CD4-positive, alpha-beta T cell treated with Interleukin-6 at 100 ng/mL for 8 hours (primary cell): ENCODE results near the gene AGAP2.

Source experiments
- DNase-seq: peaks from one replicate; pipeline ENCODE4 v3.0.0-alpha.2; 2020; ENCODE audit warnings: mixed read lengths, low spot score

AGAP2 gene

DNA sequence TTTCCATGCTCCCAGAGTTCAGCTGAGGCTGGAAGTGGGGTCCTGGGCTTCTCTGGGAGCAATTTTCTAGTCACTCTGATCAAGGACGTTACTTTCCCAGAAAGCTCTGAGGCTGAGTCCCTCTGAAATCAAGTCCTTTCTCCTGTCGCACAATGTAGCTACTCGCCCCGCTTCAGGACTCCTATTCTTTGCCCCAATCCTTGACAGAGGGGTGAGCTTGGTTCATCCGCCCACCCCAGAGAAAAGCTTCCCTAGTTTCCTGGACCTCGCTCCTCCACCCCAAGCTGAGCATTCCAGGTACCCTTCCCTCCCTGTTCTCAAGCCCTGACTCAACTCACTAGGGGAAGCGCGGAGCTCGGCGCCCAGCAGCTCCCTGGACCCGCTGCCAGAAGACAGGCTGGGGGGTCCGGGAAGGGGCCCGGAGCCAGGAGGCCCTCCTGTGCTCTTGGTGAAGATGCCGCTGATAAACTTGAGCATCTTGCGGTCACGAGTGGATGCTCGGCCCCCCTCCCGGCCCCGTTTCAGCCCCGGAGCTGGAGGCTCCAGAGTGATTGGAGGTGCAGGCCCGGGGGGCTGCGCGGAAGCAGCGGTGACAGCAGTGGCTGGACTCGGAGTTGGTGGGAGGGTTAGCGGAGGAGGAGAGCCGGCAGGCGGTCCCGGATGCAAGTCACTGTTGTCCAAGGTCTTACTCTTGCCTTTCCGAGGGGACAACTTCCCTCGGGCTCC is 1.6 kb downstream of the AGAP2 start:
- no peak for DNase-seq

- no peak for DNase-seq
These were observed 2.4 kb downstream of the AGAP2 start for GRCh38 chr12:57735952-57736740.

DNA sequence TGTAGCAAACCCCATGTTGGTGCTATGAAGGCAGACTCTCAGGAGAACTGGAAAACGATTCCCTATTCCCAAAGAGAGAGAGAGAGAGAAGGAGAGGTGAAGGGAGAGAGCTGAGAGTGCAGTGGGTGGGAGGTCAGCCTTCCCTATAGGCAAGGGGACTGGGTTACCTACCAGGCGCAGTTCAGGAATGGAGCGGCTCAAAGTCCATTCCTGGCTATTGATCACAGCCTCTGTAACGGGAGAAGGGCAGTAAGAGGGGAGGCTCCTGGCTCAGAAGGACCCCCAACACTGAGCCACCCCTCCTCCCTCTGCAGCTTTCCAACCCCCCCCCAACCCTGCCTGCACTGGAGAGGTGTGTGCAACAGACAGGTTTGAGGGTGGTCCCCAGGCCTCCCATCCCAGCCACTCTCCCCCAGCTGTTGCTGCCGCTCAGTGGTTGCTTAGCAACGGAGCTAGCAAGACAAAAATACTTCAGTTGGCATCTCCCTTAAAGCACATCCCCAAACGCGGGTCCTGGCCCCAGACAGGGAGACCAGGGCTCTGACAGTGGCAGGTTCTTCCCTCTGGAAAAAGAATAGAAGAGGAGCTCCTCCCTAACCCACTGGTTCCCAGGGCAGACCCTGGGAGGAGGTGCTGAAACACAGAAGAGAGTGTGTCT is 3.2 kb downstream of the AGAP2 start:
- DNase-seq = no peak

- DNase-seq = no peak
These were observed 4.0 kb downstream of the AGAP2 start for GRCh38 chr12:57734591-57734990.

DNA sequence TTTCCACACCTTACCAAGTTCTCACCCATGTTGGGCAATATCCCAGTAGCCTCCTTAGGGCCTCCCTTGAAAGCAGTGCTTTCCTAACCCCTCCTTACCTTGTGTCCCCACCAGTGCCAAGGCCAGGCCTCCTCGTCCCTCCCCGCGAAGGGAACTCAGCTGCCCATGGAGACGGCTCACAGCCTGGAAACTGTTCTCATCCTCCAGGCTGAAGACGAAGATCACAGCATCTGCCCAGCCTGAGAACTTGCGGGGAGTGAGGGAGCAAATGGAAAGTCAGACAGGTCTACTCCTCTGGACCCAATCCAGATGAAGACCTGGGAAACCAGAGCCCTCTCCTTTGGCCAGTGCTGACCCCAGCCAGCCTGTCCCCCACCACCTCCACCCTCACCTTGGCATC is 4.6 kb downstream of the AGAP2 start:
- no peak for DNase-seq

DNA sequence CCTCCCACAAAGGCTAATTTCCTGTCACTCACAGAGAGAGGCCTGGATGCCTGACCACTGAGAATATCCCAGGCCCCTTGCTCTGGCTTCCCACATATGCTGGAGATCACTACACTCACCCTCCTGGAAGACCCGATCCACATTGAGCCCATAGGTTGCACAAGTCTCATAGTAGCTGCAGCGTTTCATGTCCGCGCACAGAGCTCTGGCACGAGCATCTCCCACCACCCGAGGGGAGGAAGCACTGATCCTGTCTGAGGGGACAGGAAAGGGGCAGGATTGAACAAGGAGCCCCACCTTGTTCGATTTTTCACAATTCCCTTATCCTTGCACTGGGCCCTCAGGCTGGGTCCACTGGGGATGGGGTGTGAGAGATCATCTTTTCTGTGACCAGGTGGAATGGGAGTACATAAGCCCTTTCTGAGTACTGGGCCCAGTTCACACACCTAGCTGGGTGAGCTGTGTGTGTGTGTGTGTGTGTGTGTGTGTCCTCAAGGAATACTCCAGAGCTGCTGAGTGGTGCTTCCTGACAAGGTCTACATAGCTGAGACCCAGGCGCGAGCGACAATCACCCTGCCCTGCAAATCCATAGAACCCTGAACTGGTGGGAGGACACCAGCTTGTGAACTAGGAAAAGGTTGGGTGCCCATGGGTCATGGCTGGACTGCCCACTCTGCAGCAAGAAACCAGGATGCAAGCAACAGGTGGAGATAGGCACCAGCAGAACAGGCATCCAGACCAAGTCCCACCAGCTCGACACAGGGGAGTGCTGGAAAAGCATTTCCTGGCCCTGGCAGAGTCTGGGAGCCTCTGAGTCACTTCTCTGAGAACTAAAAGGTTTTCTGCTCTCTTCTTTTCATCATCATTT is 5.6 kb downstream of the AGAP2 start:
- no peak for DNase-seq

DNA sequence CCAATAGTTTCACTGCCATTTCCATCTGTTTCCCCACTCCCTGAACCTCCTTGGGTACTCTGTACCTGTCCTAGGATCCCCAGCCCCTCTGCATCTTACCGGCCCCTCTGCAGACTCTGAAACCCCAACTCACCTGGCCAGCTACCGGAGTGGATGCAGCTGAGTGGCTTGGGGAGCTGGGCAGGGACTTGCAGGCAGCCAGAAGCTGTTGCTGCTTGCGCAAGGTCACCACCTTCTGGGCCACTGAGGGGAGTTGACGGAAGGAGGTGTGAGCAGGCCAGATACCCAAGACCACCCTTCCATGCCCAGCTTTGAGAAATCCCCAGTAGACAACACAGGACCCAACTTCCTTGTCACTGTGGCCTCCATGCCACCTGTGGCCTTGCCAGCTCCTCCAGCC is 6.3 kb downstream of the AGAP2 start:
- DNase-seq = no peak

GRCh38 chr12:57731411-57732080 is 7.0 kb downstream of the AGAP2 start:
- no peak for DNase-seq

DNA sequence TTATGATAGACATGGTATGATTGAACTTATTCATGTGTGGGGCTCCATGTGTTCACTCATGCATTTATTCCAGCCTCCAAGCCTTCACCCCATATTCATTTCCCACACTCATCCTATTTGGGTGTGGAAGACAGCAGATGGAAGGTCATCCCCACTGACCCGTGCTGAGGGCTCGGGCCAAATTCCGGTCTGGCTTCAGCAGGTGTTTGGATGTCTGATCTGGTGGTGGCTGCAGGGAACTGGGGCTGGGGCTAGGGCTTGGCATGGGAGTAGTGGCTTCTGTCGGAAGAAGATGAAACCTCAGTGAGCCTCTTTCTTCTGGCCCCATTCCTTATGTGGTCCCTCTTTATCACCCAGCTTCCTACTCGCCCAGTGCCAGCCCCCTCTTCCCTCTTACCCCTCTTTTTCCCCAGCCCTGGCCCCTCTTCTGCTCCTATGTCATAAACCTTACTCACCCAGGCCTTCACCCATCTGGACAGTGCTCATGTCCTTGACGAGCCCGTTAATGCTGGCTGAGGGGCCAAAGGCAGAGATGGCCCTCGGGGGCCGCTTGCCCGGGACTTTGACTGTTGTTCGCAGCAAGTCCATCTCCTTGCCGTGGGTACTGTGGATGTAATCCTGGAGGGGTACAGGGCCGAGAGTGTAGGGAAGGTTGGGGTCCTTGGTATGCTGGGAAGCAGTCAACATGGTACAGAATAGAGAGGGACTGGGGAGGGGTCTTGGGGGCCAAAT is 8.0 kb downstream of the AGAP2 start:
- DNase-seq = no peak

- DNase-seq = no peak
These were observed 9.2 kb downstream of the AGAP2 start for GRCh38 chr12:57729321-57729844.

DNA sequence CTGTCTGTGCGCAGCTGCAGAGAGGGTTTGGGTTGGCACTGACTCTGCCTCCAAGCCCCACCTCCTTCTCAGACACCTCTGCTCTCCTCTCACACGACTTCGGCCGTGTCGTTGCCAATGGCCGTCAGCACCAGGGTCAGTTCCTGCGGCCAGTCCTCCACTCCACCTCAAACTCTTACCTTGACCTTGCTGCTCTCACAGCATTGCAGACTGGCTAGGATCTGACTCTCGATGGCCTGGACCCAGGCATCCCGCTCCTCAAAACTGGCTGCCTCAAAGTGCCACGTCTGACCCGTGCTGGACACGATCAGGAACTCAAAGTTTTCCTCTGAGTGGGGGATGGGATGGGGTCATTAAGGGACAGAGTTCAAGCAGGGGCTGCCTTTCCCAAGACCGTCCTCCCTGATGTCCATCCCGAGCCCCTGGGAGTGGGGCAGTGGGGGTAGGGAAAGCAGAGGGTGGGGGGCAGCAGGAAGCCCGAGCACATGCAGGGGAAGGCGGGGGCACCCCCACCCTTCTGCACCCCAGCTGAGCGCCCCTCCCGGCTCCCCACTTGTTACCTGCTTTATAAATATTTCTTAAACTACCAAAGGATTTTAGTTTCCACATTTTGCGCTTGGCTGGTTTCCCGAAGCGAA is 10.7 kb downstream of the AGAP2 start:
- no peak for DNase-seq

GRCh38 chr12:57726884-57727757 is 11.4 kb downstream of the AGAP2 start:
- no peak for DNase-seq

DNA sequence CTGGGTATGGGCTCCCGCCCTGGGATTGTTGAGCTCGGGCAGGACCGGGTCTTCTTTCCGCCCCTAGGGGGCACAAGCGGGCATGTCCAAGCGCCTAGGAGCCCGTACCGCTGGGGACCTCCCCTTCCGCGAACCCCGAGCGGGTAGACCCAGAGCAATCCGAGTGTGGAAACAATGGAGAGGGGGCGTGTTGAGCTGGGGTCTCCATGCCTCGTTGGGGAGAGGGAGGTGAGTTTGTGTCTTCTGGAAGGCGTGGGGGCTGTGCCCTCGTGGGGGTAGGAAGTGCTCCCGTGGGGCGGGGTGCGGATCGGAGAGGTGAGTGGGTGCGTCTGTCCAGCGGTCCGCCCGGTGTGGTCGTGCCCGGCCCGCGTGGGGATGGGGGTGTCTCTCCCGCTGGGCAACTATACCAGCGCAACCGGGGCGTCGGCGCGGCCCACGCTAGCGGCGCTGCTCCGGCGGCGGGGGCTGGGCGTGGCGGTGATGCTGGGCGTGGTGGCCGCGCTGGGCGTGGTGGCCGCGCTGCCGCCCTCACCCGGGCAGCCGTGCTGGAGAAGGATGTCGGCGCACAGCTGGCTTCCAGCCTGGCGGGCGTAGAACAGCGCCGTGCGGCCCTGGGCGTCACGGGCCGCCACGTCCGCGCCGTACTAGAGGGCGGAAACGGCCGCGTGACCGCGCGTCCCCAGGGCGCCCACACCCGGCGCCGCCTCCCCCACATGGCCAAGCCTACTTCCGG is 12.2 kb downstream of the AGAP2 start:
- DNase-seq = no peak

GRCh38 chr12:57725851-57726150 is 12.7 kb downstream of the AGAP2 start:
- no peak for DNase-seq

DNA sequence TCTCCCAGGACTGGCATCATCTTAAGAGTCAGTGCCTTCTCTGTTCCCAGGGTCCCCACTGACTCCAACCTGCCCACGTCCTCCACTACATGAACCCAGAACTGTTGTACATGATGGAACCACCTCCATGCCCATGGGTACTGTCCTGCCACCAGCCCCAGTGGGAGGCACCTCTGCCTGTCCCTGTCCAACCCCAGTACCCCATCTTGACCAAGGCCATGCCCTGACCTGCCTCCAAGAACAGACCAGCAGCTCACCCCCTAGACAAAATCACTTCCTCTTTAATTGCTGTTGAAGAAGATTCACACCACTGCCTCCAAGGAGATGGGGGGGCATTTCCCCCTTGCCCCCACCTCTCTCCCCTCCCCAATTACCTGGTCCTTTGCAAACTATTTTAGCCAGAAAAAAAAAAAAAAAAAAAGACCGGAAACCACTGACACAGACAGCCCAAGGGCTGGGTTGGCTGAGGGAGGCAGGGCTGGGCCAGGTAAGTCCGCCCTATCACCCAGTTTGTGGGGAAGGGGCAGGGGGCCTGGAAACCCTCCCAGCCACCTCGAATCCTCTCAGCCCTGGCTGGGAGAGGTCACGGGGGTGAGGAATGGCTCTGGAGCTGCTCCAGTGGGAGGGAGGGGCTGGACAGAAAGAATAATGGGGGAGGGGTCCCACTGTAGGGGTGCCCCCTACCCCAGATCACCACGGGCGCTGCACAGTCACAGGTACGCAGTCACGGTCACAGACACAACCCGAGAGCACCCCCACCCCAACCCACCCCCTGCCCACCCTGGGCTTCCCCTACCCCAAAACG is 13.4 kb downstream of the AGAP2 start:
- no peak for DNase-seq

DNA sequence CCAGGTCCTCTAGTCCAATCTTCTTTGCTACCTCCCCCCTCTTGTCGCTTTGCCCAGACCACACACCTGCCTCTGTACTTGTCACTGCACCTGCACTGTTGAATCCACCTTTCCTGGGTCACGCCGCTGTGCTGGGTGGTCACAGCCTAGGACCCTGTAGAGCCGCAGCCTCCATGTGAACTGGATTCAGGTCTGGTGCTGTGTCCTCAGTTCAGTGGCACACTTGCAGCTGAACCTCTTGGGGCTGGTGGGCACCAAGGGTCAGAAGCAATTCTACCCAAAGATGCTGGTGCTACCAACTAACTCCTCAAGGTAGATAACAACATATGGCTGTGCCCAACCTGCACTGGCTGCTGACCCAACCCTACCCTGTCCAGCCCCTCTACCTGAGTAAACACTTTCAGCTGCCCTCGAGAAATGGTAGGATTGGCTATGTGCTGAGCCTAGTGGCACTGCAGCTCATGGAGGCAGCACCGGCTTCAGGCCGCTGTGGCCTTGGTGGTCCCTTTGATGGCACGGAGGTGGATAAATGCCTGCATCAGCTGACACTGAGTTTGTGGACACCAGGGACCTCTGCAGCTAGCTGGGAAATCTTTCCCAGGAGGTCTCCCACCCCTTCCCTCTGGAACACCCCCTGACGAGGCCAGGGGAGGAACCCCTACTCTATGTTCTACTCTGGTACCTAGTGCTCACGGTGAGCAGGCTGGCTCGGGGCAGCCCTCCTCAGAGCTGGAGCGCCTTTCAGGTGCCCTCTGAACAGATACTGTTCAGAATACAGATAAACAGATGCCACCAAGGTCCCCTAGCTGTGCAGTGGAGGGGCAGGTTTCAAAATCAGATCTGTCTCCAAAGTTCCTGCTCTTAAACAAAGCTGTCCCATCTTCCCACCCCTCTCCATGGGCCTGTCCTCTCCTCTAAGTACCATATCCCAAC is 14.3 kb downstream of the AGAP2 start:
- DNase-seq = no peak

- DNase-seq = no peak
These were observed 14.9 kb downstream of the AGAP2 start for GRCh38 chr12:57723630-57723962.
